ENCODE results near the gene KIF18B. TPM values are rescaled to one million over a fixed set of nuclear protein-coding genes. Genes with fewer than 3 reads are reported as not detected.

The KIF18B gene
- total RNA-seq, 3 donors from 2014 or later (not counting 1 experiment from before 2014, with no cell fraction given): 0.53 to 1.3 (median 1.1) TPM

DNA sequence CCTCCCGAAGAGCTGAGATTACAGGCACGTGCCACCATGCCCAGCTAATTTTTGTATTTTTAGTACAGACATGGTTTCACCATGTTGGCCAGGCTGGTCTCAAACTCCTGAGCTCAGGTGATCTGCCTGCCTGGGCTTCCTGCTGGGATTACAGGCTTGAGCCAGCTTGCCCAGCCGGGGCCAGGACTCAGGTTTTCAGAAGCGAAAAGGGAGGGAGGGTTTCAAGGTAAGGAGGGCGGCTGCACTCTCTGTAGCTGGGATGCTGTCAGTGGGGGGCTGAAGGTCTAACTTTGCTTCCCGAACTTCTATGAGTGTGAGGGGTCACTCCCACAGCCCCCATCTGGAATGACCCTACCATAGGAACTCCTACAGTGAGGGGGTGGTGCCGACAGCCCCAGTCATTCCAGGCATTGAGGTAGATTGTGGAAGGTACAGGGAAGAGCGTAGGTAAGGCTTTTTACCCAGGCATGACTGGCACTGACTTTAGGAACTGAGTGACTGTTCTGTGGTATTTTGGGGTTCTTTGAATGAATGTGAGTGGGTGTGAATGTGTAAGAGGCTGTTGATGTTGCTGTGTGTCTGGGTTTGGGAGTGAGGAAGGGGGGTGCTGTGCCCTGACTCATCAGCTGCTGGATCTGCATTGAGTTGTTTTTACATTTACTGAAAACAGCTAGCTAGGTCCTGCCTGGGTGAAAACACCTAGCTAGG is 24.4 kb upstream of the KIF18B start:
- peak in 1 of 2 donors; percentile 40 for DNase-seq
- intact Hi-C loops (cut with micrococcal nuclease): no loop called here
- ATAC-seq: no peak
- H3K4me1 ChIP-seq (ENCODE audit: control insufficient read depth, insufficient read depth, low read length): peaks cover 24% of the 10 kb centered on the region
- no peak overlapping the region for H3K27ac Mint-ChIP-seq
- peaks cover 18 to 29% of the 10 kb centered on the region in 2 donors for H3K4me1 Mint-ChIP-seq
- no peak for TF ChIP-seq CTCF (IDR thresholded peaks at IDR 0.05)
- H3K4me3 Mint-ChIP-seq: no peak overlapping the region
- H3K4me3 ChIP-seq (ENCODE audit: low read length): no peak overlapping the region
- peaks cover 26 to 41% of the 10 kb centered on the region in 2 donors for H3K27me3 Mint-ChIP-seq (ENCODE audit: low read depth in 2 of 2)
- H3K36me3 Mint-ChIP-seq: no peaks in the 10 kb centered on the region
- H3K36me3 ChIP-seq (ENCODE audit: control insufficient read depth, insufficient read depth, low read length): no peaks in the 10 kb centered on the region
- H3K9me3 Mint-ChIP-seq: no peaks in the 10 kb centered on the region
- H3K27me3 ChIP-seq (ENCODE audit: control insufficient read depth, insufficient read depth, low read length): peaks cover 16% of the 10 kb centered on the region
- H3K9me3 ChIP-seq (ENCODE audit: control insufficient read depth, insufficient read depth, low read length): no peaks in the 10 kb centered on the region
- WGBS (ENCODE audit: insufficient coverage): 74% methylated on average over 6 of the region's 8 CpGs
- no peak overlapping the region for H3K27ac ChIP-seq (ENCODE audit: low read length)

DNA sequence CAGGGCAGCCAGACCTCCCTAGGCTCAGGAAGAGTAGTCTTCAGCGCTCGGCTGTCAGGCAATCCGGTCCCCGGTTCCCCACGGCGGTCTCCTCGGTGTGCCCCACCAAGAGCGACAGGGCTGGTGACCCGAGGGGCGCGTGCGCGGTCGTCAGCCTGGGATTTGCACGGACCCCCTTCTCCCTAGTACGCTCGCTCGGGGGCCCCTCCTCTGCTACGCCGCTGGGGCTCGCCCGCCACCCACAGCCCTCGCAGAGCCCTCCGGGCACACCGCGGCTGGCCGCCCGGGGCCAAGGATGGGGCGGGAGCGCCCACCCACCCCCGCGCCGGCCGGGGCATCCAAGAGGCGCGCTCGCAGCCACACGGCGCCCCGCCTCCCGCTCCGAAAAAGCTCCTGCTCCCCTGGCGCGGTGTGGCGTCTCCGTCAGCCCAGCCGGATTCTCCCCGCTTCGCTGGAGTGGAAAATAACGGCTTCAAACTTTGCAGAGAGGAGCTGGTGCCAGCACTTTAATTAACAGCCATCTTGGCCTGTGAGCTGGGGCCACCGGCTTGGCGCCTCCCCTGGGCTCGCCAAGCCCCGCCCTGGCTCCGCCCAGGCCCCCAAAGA is 22.7 kb upstream of the KIF18B start:
- Mint-ChIP-seq H3K27ac (no peak overlapping the region), H3K36me3 (no peaks in the 10 kb centered on the region), H3K9me3 (no peaks in the 10 kb centered on the region), H3K4me1 (peaks cover 18 to 38% of the 10 kb centered on the region in 2 donors), H3K27me3 (ENCODE audit: low read depth in 2 of 2) (peaks cover 36 to 53% of the 10 kb centered on the region in 2 donors), H3K4me3 (peak overlapping the region; percentile 76)
- intact Hi-C loops (cut with micrococcal nuclease): no loop called here
- Histone ChIP-seq H3K36me3 (ENCODE audit: control insufficient read depth, insufficient read depth, low read length) (no peaks in the 10 kb centered on the region), H3K27me3 (ENCODE audit: control insufficient read depth, insufficient read depth, low read length) (peaks cover 32% of the 10 kb centered on the region), H3K4me1 (ENCODE audit: control insufficient read depth, insufficient read depth, low read length) (peaks cover 31% of the 10 kb centered on the region), H3K27ac (ENCODE audit: low read length) (no peak overlapping the region), H3K4me3 (ENCODE audit: low read length) (no peak overlapping the region), H3K9me3 (ENCODE audit: control insufficient read depth, insufficient read depth, low read length) (peaks cover 5% of the 10 kb centered on the region)
- no peak for TF ChIP-seq CTCF (IDR thresholded peaks at IDR 0.05)
- WGBS (ENCODE audit: insufficient coverage): 1% methylated on average over 55 of the region's 55 CpGs
- no peak for ATAC-seq
- peak in 1 of 2 donors; percentile 45 for DNase-seq

GRCh38 chr17:44969144-44969780 is 21.7 kb upstream of the KIF18B start:
- H3K4me3 ChIP-seq (ENCODE audit: low read length): no peak overlapping the region
- Mint-ChIP-seq H3K4me1 (peaks cover 18 to 40% of the 10 kb centered on the region in 2 donors), H3K27ac (peak overlapping the region in 1 of 2 donors; percentile 33), H3K4me3 (peak overlapping the region; percentile 76), H3K9me3 (no peaks in the 10 kb centered on the region), H3K36me3 (no peaks in the 10 kb centered on the region), H3K27me3 (ENCODE audit: low read depth in 2 of 2) (peaks cover 42 to 54% of the 10 kb centered on the region in 2 donors)
- no peaks in the 10 kb centered on the region for H3K36me3 ChIP-seq (ENCODE audit: control insufficient read depth, insufficient read depth, low read length)
- DNase-seq (no peak), ATAC-seq (no peak)
- no peak overlapping the region for H3K27ac ChIP-seq (ENCODE audit: low read length)
- H3K4me1 ChIP-seq (ENCODE audit: control insufficient read depth, insufficient read depth, low read length): peaks cover 31% of the 10 kb centered on the region
- WGBS (ENCODE audit: insufficient coverage): 28% methylated on average over 18 of the region's 19 CpGs
- H3K9me3 ChIP-seq (ENCODE audit: control insufficient read depth, insufficient read depth, low read length): peaks cover 5% of the 10 kb centered on the region
- no peak for TF ChIP-seq CTCF (IDR thresholded peaks at IDR 0.05)
- intact Hi-C loops (cut with micrococcal nuclease): no loop called here
- H3K27me3 ChIP-seq (ENCODE audit: control insufficient read depth, insufficient read depth, low read length): peaks cover 38% of the 10 kb centered on the region

All from natural killer cell (primary cell).